PC-9 (cell line): ENCODE data around the gene ADAMTS8.

ENCODE experiments used
- EZH2 ChIP-seq: fragments of 200-600 bp; sonication (generic); IDR thresholded peaks from 2 replicates; pipeline ENCODE4 v1.8.0; 2017; ENCODE audit warnings: antibody characterized with exemption, low read depth
- TF ChIP-seq, protein P1 (sequence below): fragments of 200-600 bp; sonication (generic); conservative IDR thresholded peaks from 2 replicates; pipeline ENCODE4 v1.6.1; 2017; ENCODE audit warnings: mixed run types, antibody characterized with exemption, mild to moderate bottlenecking, moderate library complexity

DNA sequence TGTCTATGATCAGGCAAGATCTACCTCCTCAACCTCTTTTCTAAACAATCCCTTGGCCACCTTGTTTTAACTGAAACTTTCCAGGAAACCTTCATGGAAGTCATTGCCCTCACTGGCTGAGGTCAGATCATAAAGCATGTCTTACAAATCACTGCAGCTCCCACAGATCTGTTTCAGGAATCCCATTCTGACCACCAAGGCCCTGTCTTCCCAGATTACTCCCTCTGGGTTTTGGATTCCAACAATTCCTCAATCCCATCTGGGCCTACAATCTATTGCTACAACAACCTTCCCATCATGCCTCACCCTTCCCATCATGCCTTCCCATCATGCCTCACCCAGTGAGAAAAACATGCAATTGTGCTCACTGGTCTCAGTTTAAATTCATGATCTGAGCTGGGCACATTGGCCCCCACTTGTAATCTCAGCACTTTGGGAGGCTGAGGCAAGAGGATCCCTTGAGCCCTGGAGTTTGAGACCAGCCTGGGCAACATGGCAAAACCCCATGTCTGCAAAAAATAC lies 35.9 kb upstream of the ADAMTS8 start:
- TF ChIP-seq EZH2, result no peak
- TF ChIP-seq, protein P1, sequence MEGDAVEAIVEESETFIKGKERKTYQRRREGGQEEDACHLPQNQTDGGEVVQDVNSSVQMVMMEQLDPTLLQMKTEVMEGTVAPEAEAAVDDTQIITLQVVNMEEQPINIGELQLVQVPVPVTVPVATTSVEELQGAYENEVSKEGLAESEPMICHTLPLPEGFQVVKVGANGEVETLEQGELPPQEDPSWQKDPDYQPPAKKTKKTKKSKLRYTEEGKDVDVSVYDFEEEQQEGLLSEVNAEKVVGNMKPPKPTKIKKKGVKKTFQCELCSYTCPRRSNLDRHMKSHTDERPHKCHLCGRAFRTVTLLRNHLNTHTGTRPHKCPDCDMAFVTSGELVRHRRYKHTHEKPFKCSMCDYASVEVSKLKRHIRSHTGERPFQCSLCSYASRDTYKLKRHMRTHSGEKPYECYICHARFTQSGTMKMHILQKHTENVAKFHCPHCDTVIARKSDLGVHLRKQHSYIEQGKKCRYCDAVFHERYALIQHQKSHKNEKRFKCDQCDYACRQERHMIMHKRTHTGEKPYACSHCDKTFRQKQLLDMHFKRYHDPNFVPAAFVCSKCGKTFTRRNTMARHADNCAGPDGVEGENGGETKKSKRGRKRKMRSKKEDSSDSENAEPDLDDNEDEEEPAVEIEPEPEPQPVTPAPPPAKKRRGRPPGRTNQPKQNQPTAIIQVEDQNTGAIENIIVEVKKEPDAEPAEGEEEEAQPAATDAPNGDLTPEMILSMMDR, result no peak
